HuH-7 (cell line): ENCODE measurements around the gene NOBOX.
"Not testable (repeated sequence)": the region's sequence is repeated elsewhere in the genome, so short reads cannot be mapped to it uniquely, and the experiment has no call there.

ENCODE experiments used
- DNase-seq: peaks from one replicate; pipeline ENCODE4 v3.0.0; 2011; ENCODE audit warnings: low spot score

Gene NOBOX

GRCh38 chr7:144403649-144404061 lies at the start of gene NOBOX:
TSS of gene NOBOX (minus strand) at chr7:144403693.
- DNase-seq: no peak

DNA sequence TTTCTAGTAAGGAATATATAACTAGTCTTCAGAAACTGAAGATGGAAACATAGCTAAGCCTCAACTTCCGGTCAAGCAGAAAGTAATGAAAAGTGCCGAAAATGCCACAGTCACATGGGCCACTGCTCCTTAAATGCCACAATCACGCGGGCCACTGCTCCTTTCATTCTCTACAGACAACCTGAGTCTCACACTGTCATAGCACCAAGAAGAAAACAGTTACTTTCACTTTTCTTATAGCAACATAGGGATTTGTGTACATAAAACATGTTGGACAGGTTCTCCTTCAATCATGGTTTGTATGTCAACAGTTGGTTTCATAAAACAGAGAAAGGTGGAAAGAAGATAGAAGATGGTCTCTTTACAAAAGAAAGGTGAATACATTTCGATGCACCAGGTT lies 48.6 kb upstream of the NOBOX start:
- no peak for DNase-seq

DNA sequence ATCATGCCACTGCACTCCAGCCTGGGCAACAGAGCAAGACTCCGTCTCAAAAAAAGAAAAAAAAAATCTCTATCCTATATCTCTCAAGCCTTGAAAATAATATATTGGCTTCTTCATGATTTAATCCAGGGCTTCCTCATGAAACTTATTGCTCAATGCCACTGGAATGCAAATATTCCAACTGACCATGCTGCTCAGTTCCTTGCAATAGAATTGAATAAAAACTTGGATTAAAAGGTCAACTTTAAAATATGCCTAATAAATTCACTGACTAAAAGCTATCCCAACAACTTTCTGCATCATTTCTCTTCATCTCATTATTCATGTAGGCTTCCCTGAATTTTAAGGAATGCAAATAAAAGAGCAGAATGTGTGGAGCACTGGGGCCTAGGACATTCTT lies 42.1 kb upstream of the NOBOX start:
- DNase-seq: no peak

- no peak for DNase-seq
These were observed 36.3 kb upstream of the NOBOX start for GRCh38 chr7:144439717-144440205.

- DNase-seq: no peak
These were observed 35.3 kb upstream of the NOBOX start for GRCh38 chr7:144438759-144439158.

DNA sequence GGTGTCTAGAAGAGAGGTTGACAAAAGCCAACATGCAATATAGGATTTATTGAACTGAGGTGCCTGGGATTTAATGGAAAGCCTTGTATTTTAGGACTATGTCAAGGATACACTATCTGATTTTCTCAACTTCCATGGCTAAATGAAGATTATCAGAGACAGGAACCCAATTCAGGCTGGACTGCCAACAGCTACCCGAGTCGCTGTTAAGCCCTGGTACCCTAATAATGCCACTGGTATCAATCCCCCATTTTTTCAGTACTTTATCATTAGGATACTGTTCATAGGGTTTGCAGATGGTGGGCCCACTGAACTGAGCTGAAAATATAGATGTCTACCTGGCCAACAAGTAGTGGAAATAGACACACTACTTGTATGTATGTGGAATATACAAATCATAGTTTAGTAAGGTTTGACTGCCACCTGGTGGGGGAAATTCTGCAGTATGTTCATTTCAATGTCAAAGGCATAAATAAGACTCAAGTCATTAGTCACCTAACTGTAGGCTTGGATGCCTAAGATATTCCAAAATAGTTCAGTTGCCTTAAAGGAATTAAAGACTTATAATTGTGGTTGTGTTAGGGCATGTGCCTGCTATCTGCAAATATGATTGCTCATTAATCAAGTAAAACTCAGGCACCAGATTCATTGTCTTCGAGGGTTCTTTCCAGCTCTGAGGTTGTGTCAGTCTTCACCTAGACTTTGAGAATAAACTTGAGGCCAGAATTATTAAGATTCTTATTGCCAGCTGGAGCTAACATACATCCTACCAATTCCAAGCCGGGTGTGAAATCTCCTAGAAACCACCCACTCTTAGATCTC lies 34.1 kb upstream of the NOBOX start:
- peak; percentile 30 for DNase-seq

DNA sequence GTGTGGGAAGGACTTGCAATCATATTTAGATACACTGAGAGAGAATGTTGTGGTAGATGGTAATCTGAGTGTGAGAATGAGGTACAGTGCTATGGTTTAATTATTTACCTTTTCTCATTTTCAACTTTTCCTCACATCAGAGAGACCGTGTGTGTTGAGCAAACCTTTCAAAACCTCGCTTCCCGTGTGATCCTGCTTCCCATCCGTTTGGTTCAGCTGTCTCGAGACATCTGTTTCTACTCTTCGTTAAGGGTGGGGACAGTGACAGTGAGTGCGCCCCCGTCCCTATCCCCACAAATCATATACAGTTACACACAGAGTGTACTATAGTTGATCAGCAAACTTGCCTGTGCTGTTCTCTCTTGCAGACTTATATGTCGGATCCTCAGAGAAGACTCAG lies 33.0 kb upstream of the NOBOX start:
- DNase-seq: no peak

- no peak for DNase-seq
These were observed 24.9 kb upstream of the NOBOX start for GRCh38 chr7:144428431-144428830.

GRCh38 chr7:144427539-144427938 lies 24.0 kb upstream of the NOBOX start:
- DNase-seq: not testable (repeated sequence)

- not testable (repeated sequence) for DNase-seq
These were observed 15.4 kb upstream of the NOBOX start for GRCh38 chr7:144418931-144419330.

DNA sequence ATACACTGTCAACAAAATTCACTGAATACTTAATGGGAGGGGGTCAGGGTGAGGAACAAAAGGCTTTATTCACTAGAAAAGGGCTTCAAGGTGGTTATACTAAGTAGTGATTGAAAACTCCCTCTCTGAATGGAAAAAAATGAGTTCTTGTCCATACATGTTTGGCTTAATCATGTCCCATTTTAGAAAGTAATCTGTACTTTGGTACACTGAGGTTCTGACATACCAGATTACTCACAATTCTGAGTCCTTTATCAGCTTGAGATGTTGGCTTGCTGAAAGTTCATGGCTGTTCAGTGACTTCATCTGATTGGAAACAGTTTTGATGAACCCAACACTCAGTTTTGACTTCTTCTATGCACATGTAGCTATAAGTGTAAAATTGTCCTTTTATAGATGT lies 12.8 kb upstream of the NOBOX start:
- no peak for DNase-seq

- DNase-seq: no peak
These were observed 12.4 kb upstream of the NOBOX start for GRCh38 chr7:144415858-144416257.

DNA sequence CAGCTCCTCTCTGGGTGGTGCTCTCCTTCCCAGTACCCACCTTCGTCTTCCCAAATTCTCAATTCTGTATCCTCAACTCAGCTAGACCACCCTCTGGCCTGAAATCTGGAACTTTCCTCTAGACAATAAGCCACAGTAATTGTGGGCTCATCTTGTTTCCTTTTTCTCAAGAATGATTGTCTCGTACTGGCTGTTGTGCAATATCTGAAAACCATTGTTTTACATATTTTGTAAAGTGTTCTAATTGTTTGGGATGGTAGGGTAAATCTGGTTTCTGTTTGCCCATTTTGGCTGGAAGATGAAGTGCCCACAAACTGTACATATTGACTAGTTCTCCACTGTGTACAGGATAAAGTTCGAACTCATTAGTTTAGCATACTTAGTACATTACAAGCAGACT lies 11.3 kb upstream of the NOBOX start:
- DNase-seq: no peak

GRCh38 chr7:144410441-144410840 lies 6.9 kb upstream of the NOBOX start:
- no peak for DNase-seq

DNA sequence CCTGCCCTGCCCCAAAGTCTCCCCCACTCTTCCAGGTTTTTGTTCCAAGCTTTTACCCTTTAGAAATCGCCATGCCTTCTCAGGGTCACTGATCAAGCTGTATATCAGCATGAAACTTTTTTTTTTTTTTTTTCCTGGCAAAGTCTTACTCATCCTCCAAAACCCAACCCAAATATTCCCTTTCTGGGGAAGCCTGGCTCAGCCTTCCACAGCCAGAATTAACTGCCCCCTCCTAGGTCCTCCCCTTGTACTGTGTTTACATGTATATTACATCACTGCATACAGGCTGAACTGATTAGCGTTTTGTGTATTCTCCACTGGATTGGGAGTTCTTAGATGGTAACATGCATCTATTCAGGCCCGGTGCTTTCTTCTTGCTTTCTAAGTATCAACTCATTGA lies 4.6 kb upstream of the NOBOX start:
- DNase-seq: no peak

GRCh38 chr7:144407266-144407931 lies 3.9 kb upstream of the NOBOX start:
- DNase-seq: no peak

DNA sequence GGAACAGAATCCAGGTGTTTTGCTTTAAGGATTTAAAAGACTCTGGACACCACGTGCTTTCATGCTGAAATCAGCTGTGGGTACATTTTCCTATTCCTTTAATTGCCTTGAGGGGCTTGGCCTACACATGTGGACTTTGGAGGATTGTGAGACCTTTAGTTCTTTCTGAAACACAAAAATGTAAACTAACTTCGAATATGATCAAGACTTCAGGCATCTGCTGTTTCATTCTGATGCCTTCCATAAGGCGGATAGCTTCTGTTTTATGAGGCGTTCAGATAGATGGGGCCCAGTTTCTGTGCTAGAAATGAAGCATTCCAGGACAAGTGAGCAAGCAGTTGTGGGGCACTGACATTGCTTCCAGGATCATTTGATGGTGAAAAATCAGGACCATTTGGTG lies 1.5 kb upstream of the NOBOX start:
- no peak for DNase-seq

GRCh38 chr7:144403102-144403501 lies 391 bp downstream of the NOBOX start:
- DNase-seq: no peak

GRCh38 chr7:144401490-144401889 lies 2.0 kb downstream of the NOBOX start:
- no peak for DNase-seq

- no peak for DNase-seq
These were observed 3.5 kb downstream of the NOBOX start for GRCh38 chr7:144399946-144400345.

DNA sequence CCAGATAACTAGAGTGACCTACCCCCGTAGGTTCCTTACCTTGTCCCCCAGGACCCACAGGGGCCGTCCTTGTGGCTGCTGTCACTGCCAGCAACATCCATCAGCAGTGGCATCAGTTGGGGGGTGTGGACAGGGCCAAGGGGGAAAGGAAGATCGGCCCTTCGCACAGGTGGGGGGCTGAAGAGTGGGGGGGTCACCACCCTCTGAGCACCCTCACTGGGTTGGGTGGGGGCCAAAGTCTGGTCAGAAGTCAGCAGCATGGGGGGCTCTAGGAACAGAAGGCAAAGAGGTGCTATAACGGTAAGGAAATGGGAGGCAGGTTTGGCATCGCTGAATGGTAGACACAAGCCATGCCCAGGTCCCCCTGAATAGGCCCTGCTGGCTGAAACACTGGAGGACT lies 4.6 kb downstream of the NOBOX start:
- DNase-seq: no peak

DNA sequence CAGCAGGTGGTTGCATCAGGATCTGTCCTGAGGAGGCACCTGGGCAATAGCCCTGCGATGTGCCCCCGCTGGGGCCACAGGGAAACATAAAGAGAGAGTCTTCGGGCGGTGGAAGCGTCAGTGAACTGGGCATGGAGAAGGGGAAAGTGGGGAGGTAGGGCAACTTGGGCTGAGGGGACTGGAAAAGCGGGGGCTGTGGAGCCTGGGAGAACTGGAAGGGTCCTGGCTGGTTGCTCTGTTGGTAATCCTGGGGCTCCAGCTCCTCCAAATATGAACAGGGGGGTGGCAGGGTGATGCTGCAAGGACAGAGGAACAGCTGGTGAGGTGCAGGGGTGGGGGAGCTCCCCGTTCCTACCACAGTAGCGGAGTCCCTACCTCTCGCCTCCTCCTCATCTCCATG lies 5.2 kb downstream of the NOBOX start:
- no peak for DNase-seq

DNA sequence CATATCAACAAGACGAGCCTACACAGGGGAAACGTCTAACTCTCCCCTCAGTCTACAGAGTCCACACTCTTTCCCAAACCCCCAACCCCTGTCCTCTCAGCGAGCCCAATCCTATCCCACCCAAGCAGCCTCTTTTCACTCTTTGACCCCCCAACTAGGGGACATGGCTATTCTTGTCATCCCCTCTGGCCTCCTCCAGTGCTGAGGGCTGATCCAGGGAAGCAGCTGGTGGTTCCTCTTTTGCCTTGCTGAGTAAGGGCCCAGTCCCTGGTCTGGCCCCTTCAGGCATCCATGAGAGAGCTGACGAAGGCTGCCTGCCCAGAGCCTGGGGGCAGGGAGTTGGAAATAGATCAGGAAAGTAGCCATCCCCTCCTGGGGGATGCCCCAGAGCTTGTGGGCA lies 6.4 kb downstream of the NOBOX start:
- DNase-seq: no peak
